ENCODE data around the gene ITCH. TPM values are rescaled to one million over a fixed set of nuclear protein-coding genes. Genes with fewer than 3 reads are reported as not detected.

ITCH gene
- total and polyA plus RNA-seq, 2 of the 8 experiments (the other 6 are each of a cell fraction or from before 2014, with no cell fraction given) = 3.9 to 45.2 TPM

GRCh38 chr20:34421766-34422466 is 58.8 kb downstream of the ITCH start:
- WGBS, 2 experiments (ENCODE audit: extremely low coverage in 1 of 2, insufficient coverage in 1 of 2, insufficient read length in 1 of 2, insufficient replicate concordance in 2 of 2, low coverage in 1 of 2, low lambda C conversion rate in 2 of 2, missing lambda C conversion rate in 1 of 2) = 93% methylated on average over 2 of the region's 2 CpGs; no CpG with 5 or more reads in 1 of the 2 experiments
- Histone ChIP-seq H3K9ac (replicated peaks in 1 of 4; ENCODE audit: extremely low read depth in 1 of 4, low read depth in 3 of 4, low read length in 3 of 4) (no peak overlapping the region), H3K79me1 (ENCODE audit: low read depth, low read length) (peaks cover 4% of the 10 kb centered on the region; the same call in 1 of the 2 replicates), H2BK15ac (ENCODE audit: low read length) (no peak overlapping the region), H3K14ac (ENCODE audit: insufficient read length) (no peak overlapping the region), H3K79me2 (ENCODE audit: control insufficient read depth in 1 of 2, insufficient read depth in 2 of 2, low read length in 2 of 2) (peaks cover 0 to 2% of the 10 kb centered on the region in 2 experiments; a peak in 1 of 4 replicates), H2BK20ac (ENCODE audit: low read length) (no peak overlapping the region), H3K23ac (ENCODE audit: insufficient read length) (no peak overlapping the region), H3K23me2 (ENCODE audit: low read depth, low read length) (no peaks in the 10 kb centered on the region), H2AFZ (ENCODE audit: low read length) (no peak overlapping the region), H4K20me1 (replicated peaks in 1 of 2; ENCODE audit: control insufficient read depth in 1 of 2, insufficient read depth in 2 of 2, low read length in 2 of 2) (peaks cover 0 to 1% of the 10 kb centered on the region in 2 experiments), H3K9me3 (ENCODE audit: insufficient read depth in 2 of 2, low read depth in 1 of 2, low read length in 1 of 2) (no peaks in the 10 kb centered on the region), H3K18ac (ENCODE audit: extremely low read depth, low read length) (no peak overlapping the region), H2BK5ac (ENCODE audit: low read depth, low read length) (no peak overlapping the region), H3K4ac (replicated peaks; ENCODE audit: insufficient read length, low read depth, low read length) (no peak overlapping the region), H3K4me2 (ENCODE audit: insufficient read depth in 1 of 2, low read depth in 2 of 2, low read length in 2 of 2) (no peak overlapping the region), H3K36me3 (ENCODE audit: control insufficient read depth in 2 of 4, insufficient read depth in 4 of 4, low read length in 3 of 4) (peaks cover 7 to 20% (median 13%) of the 10 kb centered on the region in 4 experiments; a peak in 5 of 8 replicates), H3K4me1 (replicated peaks in 1 of 4; ENCODE audit: control insufficient read depth in 3 of 4, insufficient read depth in 4 of 4, low read length in 3 of 4) (no peaks in the 10 kb centered on the region), H3K56ac (replicated peaks; ENCODE audit: insufficient read length, low read depth, low read length) (no peak overlapping the region), H2AK5ac (ENCODE audit: low read depth, low read length) (no peak overlapping the region), H4K91ac (replicated peaks; ENCODE audit: insufficient read length, low read length) (no peak overlapping the region), H4K8ac (ENCODE audit: extremely low read depth, insufficient read depth, low read length) (no peak overlapping the region), H2BK12ac (ENCODE audit: low read depth, low read length) (no peak overlapping the region), H3K4me3 (ENCODE audit: extremely low read depth in 1 of 4, insufficient read depth in 2 of 4, low read depth in 3 of 4, low read length in 4 of 4) (no peak overlapping the region), H4K5ac (ENCODE audit: insufficient read length, low read depth, low read length) (no peak overlapping the region), H2BK120ac (replicated peaks; ENCODE audit: low read depth, low read length) (no peak overlapping the region), H3K27ac (ENCODE audit: low read depth, low read length) (no peak overlapping the region), H3K27me3 (replicated peaks in 1 of 4; ENCODE audit: control insufficient read depth in 3 of 4, extremely low read depth in 1 of 4, insufficient read depth in 3 of 4, low read length in 3 of 4) (no peaks in the 10 kb centered on the region)
- no peak for DNase-seq (ENCODE audit: low read depth in 1 of 2, low spot score in 2 of 2)
- ChIA-PET CTCF (ENCODE audit: partially characterized antibody) (no interaction called here), POLR2A (ENCODE audit: partially characterized antibody) (no interaction called here)
- FAIRE-seq = no peak
- TF ChIP-seq, protein P1, sequence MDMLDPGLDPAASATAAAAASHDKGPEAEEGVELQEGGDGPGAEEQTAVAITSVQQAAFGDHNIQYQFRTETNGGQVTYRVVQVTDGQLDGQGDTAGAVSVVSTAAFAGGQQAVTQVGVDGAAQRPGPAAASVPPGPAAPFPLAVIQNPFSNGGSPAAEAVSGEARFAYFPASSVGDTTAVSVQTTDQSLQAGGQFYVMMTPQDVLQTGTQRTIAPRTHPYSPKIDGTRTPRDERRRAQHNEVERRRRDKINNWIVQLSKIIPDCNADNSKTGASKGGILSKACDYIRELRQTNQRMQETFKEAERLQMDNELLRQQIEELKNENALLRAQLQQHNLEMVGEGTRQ (IDR thresholded peaks at IDR 0.05; ENCODE audit: low read length) = no peak
- TF ChIP-seq EGR1 (IDR thresholded peaks at IDR 0.05; ENCODE audit: borderline replicate concordance, low read depth, low read length) (no peak), SIRT6 (IDR thresholded peaks at IDR 0.05; ENCODE audit: low read length) (no peak), TAF7 (optimal IDR thresholded peaks at IDR 0.05; ENCODE audit: borderline replicate concordance, low read depth, low read length) (no peak), FOSL1 (IDR thresholded peaks at IDR 0.05; ENCODE audit: insufficient read depth, low read depth, low read length) (no peak), SP4 (IDR thresholded peaks at IDR 0.05; ENCODE audit: low read length) (no peak), RAD21 (IDR thresholded peaks at IDR 0.05 in 1 of 2, conservative IDR thresholded peaks at IDR 0.05 in 1 of 2; ENCODE audit: low read depth in 2 of 2, low read length in 2 of 2) (no peak), GABPA (IDR thresholded peaks at IDR 0.05; ENCODE audit: borderline replicate concordance, insufficient read depth, low read length) (no peak), GTF2F1 (IDR thresholded peaks at IDR 0.05; ENCODE audit: borderline replicate concordance, low read depth, low read length) (no peak), BACH1 (IDR thresholded peaks at IDR 0.05; ENCODE audit: low read length) (no peak), RBBP5 (IDR thresholded peaks at IDR 0.05; ENCODE audit: borderline replicate concordance, low read depth, low read length) (no peak), EP300 (IDR thresholded peaks at IDR 0.05; ENCODE audit: borderline replicate concordance in 1 of 2, low read depth in 2 of 2, low read length in 2 of 2) (no peak)
